HG02763 (cell line): ENCODE data around the gene SUMF1.

ENCODE experiments used
- ATAC-seq: cut with Tn5 transposase; IDR thresholded peaks from one replicate; pipeline ENCODE4 v1.9.1; 2021; ENCODE audit warnings: mild to moderate bottlenecking, moderate library complexity; ENCODE audit not compliant: unreplicated experiment

The SUMF1 gene

DNA sequence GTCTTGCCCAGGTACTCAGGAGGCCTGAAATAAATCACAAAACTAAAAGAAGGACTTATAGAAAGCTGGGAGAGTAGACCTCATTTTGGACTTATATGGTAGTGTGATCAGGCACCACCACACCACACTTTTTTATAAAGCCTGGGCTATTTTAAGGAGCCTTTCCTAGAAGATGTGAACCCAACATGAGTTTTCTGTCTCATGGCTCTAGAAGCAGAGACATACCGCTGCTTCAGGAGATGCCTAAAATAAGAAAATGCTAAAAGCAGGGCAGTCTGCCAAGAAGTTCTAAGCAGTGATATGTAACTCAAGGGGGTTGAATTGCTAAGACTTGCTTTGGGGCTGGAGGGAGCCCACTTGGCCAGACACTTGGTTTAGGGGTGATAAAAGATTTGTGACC lies 49.6 kb downstream of the SUMF1 start:
- ATAC-seq = no peak

DNA sequence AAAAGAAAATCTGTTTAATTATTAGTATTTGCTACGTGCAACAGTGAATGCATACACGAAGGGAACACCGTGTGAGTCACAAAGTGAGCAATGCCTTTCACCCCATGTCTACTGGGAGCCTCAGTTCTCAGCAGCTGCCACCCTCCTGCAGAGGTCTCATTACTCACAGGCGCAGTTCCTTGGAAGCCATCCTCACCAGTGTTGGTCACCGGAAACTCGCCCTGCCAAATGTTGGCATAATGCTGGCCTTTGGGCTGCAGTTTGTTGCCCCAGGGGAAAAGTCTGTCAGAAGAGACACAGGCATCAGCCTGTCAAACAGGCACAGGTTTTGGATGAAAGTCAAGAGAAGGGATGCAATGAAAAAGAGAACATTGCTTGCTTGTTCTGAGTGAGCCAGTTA lies 50.1 kb downstream of the SUMF1 start:
- ATAC-seq = no peak

DNA sequence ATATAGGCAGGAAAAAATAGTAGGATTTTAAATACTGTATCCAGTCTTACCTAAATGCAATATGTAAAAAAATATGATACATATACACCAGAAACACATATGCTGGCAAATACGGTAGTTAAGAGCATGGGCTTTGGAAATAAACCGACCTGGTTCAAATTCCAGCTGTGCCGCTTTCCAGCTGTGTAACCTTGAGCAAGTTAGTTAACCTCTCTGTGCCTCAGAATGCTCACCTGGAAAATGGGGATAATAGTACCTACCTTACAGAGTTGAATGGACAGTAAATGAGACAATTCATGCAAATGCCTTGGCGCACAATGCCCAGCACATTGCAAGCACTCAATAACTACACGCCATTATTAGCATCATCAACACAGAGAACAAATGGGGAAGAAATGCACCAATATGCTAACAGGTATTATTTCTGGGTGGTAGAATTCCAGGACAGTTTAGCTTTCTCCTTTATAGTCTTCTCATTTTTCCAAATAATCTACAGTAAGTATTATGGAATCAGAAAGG lies 50.6 kb downstream of the SUMF1 start:
- ATAC-seq = no peak

DNA sequence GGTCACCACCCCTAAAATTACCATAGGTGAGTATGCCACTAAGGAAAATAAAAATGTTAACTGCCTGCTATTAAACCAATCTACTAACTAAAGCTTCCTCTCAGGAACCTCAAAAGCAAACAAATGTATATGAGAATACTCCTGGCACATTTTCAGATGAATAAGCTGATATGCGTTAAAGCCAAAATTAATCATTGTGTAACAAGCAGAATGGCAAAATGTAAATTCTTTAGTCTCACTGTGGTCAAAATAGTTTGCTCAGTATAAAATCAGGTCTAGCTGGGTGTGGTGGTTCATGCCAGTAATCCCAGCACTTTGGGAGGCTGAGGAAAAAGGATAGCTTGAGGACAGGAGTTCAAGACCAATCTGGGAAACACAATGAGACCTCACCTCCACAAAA lies 53.6 kb downstream of the SUMF1 start:
- no peak for ATAC-seq

DNA sequence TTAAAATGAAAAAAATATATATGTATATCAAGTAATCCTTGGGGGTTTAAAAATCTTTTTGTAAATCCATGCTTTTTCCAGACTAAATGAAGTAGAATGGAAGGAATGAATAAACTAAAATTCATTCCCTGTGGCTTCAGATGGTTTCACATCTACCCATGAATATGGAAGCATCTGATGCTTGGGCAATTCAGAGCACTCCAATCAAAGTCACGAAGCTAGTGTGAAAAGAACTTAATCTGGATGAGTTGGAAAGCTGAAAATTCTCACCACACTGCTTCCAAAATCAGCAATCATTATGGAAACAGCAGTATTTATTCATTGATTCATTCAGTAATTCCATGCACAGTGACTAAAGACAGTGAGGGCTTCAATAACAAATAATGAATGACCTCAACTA lies 55.2 kb downstream of the SUMF1 start:
- no peak for ATAC-seq

DNA sequence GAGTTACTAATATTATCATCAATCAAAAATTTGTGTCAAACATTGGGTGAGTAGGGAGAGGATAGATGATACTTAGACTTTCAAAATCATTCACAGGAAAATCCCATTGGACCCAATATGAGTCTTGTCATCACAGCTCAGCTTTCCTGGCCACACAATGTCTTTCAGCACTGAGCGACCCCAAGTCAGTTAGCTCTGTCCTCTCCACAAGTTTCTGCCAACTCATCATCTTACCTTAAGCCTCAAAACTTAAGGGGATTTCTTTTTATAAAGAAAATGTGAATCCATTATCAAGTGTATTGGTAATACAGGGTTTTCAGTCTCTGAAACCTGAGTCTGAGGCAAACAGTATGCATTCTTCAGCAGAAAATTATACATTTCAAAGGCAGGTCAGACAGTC lies 55.8 kb downstream of the SUMF1 start:
- no peak for ATAC-seq

DNA sequence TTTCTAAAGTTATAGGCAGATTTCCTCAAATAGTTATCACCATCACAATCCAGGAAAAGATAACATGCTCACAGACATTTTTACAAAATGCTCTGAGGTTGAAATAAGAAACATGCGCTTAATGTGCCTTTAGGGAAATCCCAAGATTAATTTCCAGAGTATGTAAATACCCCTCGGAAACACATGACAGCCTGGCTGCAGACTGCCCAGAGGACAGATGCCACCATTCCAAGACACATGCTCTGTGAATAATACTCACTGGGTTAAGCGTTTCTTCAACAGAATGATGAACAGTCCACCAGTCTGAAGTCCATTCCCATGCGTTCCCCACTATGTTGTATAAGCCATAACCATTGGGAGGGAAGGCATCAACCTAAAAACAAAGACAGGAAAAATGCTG lies 56.5 kb downstream of the SUMF1 start:
- no peak for ATAC-seq

DNA sequence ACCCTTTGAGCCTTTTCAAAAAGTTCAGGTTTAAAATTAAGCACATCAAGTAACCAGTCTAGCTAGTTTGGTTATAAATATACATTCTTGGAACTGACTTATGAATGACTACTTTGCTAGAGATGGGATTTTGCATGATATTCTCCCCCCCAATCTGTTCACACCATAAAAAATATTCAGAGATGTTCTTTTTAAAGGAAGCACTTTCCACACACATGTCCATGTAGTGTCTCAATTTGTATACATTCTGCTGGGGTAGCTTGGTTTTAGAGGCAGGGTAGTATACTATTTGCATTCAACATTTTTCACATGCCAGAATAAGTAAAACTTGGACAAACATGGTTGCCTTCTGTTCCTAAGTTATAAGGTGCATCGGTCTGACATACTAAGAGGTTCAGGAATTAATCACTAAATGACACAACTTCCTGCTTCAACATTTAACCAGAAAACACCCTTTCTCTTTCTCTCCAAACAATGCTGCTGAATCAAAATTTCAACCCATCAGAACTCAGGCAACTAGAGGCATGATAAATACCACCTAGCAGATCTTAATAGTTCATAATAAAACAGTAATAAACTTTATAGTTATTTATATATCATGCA lies 57.0 kb downstream of the SUMF1 start:
- no peak for ATAC-seq

DNA sequence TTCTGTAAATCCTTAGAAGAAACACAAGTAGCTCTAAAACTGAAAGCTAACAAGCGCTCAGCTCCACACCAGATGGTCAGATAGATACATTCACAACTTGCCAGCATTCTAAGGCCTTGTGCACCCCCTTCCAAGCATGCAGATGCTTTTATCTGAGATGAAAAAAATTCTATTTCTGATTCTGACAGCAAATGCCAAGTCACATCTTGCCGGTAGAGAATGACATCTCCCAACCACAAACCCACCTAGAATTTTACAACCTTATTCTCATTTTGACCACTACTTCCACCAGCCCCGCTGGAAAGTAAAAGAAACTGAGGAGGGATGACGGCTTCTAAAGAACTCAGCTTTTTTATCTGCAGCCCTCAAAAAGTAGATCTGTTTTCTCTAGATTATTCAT lies 57.7 kb downstream of the SUMF1 start:
- no peak for ATAC-seq

DNA sequence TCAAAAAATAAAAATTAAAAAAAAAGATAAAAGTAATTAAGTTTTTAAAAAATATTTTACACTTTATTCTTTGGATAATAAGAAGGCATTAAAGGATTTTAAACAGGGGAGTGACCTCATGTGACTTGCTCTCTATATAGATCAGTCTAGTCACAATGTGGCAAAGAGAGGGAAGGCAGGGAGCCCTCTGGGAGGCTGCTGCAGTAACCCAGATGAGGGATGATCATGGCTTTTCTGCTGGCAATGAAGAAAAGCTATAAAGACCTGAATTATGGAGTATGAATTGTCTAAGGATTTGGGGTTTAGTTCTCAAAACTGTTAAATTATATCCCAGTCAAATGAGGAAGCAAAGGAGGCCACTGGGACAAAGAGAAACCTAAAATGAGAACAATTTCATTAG lies 58.1 kb downstream of the SUMF1 start:
- ATAC-seq = no peak

DNA sequence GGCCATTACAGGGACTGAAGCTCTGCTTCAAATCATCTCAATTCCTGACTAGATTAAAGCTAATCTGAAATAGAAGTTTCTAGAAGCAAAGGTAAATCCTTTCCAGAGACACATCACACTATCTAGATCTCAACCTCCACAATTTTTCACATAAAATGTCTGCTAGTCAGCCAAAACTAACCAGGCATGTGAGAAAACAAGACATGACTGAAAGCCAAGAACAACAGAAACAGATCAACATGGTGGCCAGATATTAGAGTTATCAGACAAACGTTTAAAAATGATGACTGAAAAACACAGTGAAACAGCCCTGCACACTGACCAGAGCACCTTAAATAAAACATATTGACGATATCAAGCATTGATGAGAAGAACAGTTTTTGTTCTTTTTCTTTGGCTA lies 59.1 kb downstream of the SUMF1 start:
- ATAC-seq = no peak

DNA sequence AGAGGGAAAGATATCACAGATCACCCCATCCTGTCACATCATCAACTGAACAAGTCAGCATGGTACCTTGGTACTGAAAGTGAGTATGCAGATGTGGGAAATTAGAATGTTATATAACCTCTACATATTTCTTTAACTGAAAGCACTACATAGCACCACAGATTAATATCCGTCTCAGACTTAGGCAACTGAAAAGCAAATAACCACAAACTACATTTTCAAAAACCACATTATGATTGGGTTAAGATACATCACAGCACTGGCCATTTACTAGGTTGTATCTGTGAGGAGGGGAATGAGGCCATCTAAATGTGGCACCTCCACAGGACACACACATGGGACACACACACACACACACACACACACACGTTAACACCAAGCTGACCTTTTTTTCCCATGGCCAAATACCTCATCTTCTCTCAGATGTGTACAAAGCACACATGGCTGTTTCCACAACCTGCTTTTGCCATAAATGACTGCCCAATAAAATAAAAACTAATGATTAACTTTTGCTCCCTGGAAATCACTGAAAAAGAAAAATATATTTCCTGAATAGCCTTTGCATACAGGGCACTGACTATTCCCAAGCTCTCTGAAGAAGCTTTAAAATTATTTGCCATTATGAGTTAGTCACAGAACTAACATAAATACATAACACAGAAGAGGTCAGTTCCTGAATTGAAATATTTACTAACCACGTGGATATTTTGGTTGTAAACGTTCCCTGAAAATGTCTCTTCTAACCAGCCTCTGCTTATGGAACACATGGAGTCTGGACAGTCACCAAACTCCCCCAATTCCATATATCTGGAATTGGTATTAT lies 60.1 kb downstream of the SUMF1 start:
- no peak for ATAC-seq

DNA sequence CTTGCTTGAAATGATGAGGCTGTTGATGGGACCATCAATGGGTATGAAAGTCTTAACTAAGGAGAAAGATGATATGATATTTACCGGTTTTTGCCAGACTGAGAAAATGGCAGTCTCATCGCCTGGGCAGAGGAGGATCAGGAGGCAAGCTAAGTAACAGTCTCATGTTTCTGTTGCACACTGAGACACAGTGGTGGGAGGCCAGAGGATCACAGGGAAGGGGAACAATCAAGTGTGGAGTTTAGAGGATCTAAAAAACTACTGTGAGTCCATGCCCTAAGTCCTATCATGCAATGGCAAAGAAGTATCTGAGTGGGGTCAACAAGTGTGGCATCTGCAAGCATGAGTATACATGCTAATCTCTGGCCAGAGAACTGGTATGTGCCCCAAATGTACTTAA lies 62.2 kb downstream of the SUMF1 start:
- no peak for ATAC-seq

DNA sequence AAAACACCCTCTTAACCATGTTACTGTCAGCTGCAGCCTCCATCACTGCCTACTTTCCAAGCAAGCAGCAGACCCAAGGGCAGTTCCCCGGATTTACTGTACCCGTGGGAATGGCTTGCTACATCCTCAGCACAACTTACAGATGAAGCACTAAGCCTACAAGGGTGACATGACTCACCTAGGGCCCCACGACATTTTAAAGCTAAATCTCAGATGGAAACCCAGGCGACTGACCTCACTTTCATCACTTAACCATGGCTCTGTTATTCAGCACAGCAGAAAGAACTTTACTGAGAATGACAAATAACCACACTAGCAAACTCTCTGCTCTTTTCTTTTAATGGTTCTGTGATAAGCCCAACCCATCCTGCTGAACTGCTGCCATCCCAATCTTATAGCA lies 65.6 kb downstream of the SUMF1 start:
- no peak for ATAC-seq

DNA sequence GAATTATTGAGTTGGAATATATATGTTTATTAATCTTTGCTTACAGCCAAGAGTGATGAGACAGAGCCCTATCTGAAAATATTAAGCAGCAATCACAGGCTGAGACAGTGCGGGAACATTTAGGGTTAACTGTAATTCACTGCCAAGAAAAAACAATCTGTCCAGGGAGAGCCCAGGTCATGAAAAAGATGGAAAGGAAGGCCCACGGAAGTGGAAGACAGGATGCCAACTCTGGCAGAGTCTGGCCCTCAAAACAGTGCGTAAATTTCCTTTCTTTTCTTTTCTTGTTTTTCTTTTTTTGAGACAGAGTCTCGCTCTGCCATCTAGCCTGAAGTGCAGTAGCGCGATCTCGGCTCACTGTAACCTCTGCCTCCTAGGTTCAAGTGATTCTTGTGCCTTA lies 67.6 kb downstream of the SUMF1 start:
- no peak for ATAC-seq

DNA sequence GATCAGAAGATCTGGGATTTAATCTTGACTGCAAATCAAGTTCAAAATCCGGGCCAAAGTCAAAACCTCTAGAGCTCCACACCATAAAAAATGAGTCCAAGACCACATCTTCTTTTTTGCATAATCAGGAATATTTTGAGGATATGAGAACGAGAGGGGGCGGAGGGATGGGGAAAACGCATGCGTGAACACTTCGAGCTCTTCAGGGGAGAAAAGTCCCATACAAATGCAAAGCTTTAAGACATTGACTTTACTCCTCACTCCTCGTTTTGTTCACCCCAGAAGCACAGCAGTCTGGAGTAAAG lies 68.2 kb downstream of the SUMF1 start:
- no peak for ATAC-seq

DNA sequence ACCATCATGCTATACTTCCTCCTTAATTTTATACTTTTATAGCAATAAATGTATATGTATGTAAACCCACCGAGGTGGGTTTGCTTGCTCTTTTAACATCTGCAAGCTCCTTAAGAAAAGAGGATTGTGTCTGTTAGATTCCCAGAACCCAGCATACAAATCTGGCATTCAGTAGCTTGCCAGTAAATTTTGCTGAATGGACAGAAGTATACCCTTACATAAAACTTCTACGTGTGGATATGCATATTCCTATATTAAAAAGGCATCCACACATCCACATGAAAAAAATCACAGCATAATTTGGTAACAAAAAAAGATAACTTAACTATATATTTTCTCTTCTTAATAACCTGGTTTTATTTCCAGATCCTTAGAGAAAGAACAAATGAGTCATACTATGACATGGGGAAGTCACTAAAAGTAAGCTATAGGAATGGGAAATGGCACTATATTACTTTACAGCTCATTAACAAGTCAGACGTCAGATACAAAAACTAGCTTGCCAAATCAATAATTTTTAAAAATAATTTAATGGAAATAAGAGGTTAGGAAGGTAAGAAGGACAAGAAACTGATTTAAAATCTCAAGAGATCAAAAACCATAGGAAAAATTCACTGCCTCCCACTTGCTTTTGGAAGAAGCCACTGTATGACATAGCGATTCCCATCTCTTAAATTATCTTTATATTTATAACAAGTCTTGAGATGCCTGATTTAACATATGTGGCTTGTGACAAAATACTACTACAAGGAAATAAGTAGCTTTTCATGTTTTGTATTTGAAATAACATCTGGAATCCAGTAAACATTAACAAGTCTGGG lies 68.7 kb downstream of the SUMF1 start:
- no peak for ATAC-seq

DNA sequence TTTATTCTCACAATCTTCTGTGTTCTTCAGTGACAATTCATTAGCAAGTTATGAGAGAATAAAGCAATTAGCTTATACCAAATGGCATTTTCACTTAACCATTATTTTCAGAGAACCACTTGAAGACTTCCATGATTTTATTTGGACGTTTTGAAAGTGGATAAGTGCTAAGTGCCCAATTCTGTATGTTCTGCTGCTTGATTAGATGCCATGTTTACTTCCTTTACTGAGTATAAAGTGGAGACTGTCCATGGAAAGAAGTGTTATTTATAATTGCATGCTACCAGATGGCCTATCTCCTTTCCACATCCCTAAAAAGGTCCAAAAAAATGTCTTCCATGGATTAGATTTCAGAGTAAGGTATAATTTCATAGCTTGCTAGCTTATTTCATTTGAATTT lies 69.6 kb downstream of the SUMF1 start:
- no peak for ATAC-seq

DNA sequence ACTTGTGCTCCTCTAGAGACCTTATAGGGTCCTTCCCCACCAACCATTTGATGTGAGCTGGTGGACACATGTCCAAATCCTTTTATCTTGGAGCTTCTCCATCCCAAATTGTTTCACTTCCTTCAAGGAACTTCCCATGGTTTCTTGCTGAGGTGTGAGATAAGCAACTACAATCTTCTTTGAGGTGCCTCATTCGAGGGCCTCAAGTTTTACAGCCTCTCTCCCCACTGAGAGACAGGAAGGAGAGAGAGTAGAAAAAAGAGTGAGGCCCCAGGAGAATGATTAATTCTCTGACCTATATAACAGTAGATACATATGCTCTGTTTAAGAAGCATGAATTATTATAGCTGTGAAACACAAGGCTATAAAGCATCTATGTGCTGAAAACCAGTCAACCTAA lies 70.5 kb downstream of the SUMF1 start:
- no peak for ATAC-seq

DNA sequence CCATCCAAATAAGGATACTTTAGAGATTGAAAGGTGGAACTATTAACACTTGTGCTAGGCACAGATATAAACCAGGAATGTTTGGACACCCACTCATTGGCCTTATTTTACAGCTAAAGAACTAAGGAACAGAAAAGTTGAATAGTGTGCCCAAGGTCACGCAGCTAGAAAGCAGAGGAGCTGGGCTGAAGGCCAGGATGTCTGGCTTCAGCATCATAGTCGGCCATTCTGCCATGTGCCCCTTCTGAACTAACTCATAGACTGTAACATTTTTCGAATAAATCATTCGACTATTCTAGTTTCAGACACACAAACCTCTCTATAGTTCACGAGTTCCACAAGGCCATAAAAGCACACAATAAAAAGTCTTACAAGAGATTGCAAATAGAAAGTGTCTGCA lies 71.1 kb downstream of the SUMF1 start:
- ATAC-seq = no peak

DNA sequence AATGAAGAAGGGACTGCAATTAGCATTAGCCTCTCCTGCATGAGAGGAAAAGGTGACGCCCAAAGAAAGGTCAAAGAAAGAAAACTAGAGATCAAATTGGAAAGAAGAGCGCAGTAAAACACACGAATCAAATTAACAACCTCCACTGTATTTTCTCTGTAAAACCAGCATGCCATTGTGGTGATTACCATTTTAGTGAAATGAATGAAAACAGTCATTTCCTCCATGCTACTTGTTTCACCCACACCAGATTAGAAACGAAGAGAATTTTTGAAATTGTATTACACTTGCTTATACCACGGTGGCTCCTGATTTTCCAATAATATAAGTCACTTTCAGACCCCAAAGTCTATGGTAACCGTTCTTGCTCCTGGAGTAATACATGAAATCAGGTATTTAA lies 71.6 kb downstream of the SUMF1 start:
- no peak for ATAC-seq

DNA sequence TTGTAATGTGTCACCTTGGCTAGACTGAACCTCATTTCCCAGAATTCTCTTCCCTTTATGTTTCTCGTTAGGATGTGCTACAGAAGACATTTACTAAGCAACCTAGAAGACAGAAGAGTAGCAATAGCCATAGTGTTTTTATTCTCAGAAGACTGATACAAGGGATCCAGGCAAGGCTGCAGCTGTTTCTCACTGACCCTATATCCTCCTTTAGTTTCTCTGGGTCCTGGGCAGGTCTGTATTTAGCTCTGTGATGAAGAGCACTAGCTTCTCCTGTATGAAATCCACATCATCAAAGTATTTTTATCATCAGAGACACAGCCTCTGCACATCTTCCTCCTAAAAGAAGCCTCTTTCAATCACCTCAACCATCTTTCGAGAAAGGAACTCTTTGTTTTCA lies 72.5 kb downstream of the SUMF1 start:
- no peak for ATAC-seq
